HG03520 (cell line): ENCODE measurements around the gene BCAS1.

Source experiments
- ATAC-seq: cut with Tn5 transposase; IDR thresholded peaks from one replicate; pipeline ENCODE4 v1.9.1; 2021; ENCODE audit warnings: mild to moderate bottlenecking, moderate library complexity; ENCODE audit not compliant: unreplicated experiment

Gene BCAS1

DNA sequence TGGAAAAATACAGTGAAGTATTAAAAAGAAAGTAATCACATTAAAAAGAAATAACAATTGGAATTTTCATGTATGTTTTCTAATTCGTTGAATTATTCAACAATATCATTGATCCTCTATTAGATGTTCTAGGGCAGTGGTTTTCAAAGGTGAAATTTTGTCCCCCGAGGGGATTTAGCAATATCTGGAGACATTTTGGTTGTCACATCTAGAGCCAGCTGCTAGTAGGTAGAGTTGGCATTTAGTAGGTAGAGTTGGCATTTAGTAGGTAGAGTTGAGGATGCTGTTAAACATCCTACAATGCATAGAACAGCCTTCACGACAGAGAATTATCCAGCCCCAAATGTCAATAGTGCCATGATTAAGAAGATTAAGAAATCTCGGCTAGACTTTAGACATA is 173.7 kb downstream of the BCAS1 start:
- ATAC-seq = no peak

DNA sequence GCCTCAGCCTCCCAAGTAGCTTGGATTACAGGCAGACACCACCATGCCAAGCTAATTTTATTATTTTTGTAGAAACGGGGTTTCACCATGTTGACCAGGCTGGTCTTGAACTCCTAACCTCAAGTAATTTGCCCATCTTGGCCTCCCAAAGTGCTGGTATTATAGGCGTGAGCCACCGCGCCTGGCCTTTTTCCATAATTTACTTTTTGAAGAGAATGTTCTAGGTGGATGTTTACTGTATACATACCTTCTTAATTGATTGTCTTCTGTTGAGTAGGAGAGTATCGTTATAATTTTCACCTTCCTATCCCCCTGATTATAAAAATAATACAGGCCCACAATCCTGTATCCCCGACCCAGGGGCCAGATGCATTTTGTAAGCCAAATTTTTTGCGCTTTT is 174.4 kb downstream of the BCAS1 start:
- no peak for ATAC-seq

GRCh38 chr20:53895385-53895755 is 175.0 kb downstream of the BCAS1 start:
- no peak for ATAC-seq

- ATAC-seq = no peak
Observed at GRCh38 chr20:53894707-53895384, 175.5 kb downstream of the BCAS1 start.
